ENCODE measurements around the gene RASSF4.

RASSF4 gene

DNA sequence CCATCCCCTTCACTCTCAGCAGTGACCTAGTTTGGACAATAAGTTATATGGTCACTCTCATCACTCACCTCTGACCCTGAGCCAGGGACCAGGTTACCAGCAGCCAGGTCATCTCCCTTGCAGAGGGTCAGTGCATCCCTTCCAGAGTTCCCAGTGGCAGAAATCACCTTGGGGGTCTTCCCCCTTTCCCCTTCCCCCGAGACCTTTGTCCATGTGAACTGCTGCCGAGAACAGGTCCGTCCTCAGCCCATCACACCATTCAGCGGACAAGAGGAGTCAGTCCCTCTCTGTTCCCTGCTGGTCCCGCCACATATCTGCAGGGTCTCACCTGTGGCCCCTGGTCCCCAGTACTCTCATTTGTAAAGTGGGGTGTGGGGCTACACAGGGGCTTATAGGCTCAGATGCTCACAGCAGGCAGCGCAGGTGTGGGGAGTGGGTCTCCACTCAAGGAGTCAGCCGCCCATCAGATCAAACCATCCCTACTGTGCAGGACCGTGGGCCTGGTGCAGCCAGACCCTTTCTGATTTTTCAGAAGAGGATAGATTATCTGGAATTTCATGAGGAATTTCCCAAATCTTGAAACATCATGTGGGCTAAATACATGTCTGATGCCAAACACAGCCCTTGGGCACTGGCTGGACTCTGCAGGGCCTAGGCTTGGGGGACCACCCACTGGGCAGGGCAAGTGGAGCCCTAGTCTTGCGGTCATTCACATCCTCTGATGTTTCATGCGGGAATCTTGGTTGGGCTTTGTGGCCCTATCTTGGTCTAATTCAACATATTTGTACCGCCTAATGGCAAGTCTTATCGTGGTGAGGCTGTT is 12.5 kb downstream of the RASSF4 start:
- Histone ChIP-seq H3K27ac (ENCODE audit: low read depth, low read length, severe bottlenecking) (no peak overlapping the region), H3K9me3 (ENCODE audit: control insufficient read depth, low read length) (no peaks in the 10 kb centered on the region), H3K36me3 (ENCODE audit: control insufficient read depth, insufficient read depth, low read length) (peaks cover 13% of the 10 kb centered on the region), H3K4me3 (ENCODE audit: extremely low read depth, insufficient read depth, low read length, poor library complexity, severe bottlenecking) (no peak overlapping the region), H3K4me1 (ENCODE audit: control insufficient read depth, insufficient read depth, low read length, poor library complexity, severe bottlenecking) (peaks cover 37% of the 10 kb centered on the region)
- WGBS, 2 experiments (ENCODE audit: insufficient coverage in 2 of 2), result 93 to 100% methylated on average over 5 to 7 of the region's 12 CpGs

GRCh38 chr10:44972874-44973306 is 13.3 kb downstream of the RASSF4 start:
- H3K36me3 ChIP-seq (ENCODE audit: control insufficient read depth, insufficient read depth, low read length), result peaks cover 17% of the 10 kb centered on the region
- H3K27ac ChIP-seq (ENCODE audit: low read depth, low read length, severe bottlenecking), result no peak overlapping the region
- H3K4me1 ChIP-seq (ENCODE audit: control insufficient read depth, insufficient read depth, low read length, poor library complexity, severe bottlenecking), result peaks cover 36% of the 10 kb centered on the region
- WGBS, 2 experiments (ENCODE audit: insufficient coverage in 2 of 2), result 53 to 79% methylated on average over 4 to 5 of the region's 6 CpGs
- H3K9me3 ChIP-seq (ENCODE audit: control insufficient read depth, low read length), result no peaks in the 10 kb centered on the region
- no peak overlapping the region for H3K4me3 ChIP-seq (ENCODE audit: extremely low read depth, insufficient read depth, low read length, poor library complexity, severe bottlenecking)

GRCh38 chr10:44973323-44974081 is 13.9 kb downstream of the RASSF4 start:
- H3K9me3 ChIP-seq (ENCODE audit: control insufficient read depth, low read length), result no peaks in the 10 kb centered on the region
- WGBS, 2 experiments (ENCODE audit: insufficient coverage in 2 of 2), result 58 to 69% methylated on average over 11 to 15 of the region's 18 CpGs
- H3K4me1 ChIP-seq (ENCODE audit: control insufficient read depth, insufficient read depth, low read length, poor library complexity, severe bottlenecking), result peaks cover 40% of the 10 kb centered on the region
- H3K4me3 ChIP-seq (ENCODE audit: extremely low read depth, insufficient read depth, low read length, poor library complexity, severe bottlenecking), result no peak overlapping the region
- peaks cover 17% of the 10 kb centered on the region for H3K36me3 ChIP-seq (ENCODE audit: control insufficient read depth, insufficient read depth, low read length)
- H3K27ac ChIP-seq (ENCODE audit: low read depth, low read length, severe bottlenecking), result no peak overlapping the region

DNA sequence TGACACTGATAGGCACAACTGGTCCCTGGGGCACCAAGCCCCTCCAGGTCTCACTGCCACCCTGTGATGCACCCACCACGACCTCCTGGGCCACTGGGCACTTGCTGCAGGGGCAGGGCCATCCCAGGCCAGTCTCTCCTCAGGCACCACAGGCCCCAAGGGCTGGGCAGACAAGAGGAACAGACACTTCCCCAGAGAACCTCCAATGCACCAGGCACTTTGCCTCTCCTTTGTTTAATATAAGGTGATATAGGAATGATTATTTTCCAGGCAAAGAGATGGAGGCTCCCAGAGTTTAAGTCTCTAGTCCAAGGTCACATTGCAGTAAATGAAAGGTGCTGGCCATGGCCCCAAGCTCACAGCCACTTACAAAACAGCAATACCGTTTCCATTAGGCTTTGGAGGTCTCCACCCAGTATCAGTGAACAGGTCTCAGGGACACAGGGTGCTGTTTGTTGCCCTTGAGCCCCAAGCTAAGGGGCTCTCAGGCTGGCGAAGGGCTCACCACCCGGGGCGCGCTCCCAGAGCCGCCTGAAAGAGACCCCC is 14.6 kb downstream of the RASSF4 start:
- Histone ChIP-seq H3K4me3 (ENCODE audit: extremely low read depth, insufficient read depth, low read length, poor library complexity, severe bottlenecking) (peak overlapping the region; percentile 18), H3K4me1 (ENCODE audit: control insufficient read depth, insufficient read depth, low read length, poor library complexity, severe bottlenecking) (peaks cover 45% of the 10 kb centered on the region), H3K27ac (ENCODE audit: low read depth, low read length, severe bottlenecking) (no peak overlapping the region), H3K9me3 (ENCODE audit: control insufficient read depth, low read length) (no peaks in the 10 kb centered on the region), H3K36me3 (ENCODE audit: control insufficient read depth, insufficient read depth, low read length) (peaks cover 17% of the 10 kb centered on the region)
- WGBS, 2 experiments (ENCODE audit: insufficient coverage in 2 of 2), result 38 to 49% methylated on average over 5 to 7 of the region's 7 CpGs

GRCh38 chr10:44974628-44975430 is 15.2 kb downstream of the RASSF4 start:
- H3K4me3 ChIP-seq (ENCODE audit: extremely low read depth, insufficient read depth, low read length, poor library complexity, severe bottlenecking), result peak overlapping the region; percentile 18
- H3K36me3 ChIP-seq (ENCODE audit: control insufficient read depth, insufficient read depth, low read length), result peaks cover 17% of the 10 kb centered on the region
- no peaks in the 10 kb centered on the region for H3K9me3 ChIP-seq (ENCODE audit: control insufficient read depth, low read length)
- H3K4me1 ChIP-seq (ENCODE audit: control insufficient read depth, insufficient read depth, low read length, poor library complexity, severe bottlenecking), result peaks cover 51% of the 10 kb centered on the region
- 6 to 7% methylated on average over 40 to 43 of the region's 46 CpGs for WGBS, 2 experiments (ENCODE audit: insufficient coverage in 2 of 2)
- peak overlapping the region; percentile 73 for H3K27ac ChIP-seq (ENCODE audit: low read depth, low read length, severe bottlenecking)

- Histone ChIP-seq H3K9me3 (ENCODE audit: control insufficient read depth, low read length) (no peaks in the 10 kb centered on the region), H3K4me3 (ENCODE audit: extremely low read depth, insufficient read depth, low read length, poor library complexity, severe bottlenecking) (peak overlapping the region; percentile 18), H3K4me1 (ENCODE audit: control insufficient read depth, insufficient read depth, low read length, poor library complexity, severe bottlenecking) (peaks cover 60% of the 10 kb centered on the region), H3K36me3 (ENCODE audit: control insufficient read depth, insufficient read depth, low read length) (peaks cover 14% of the 10 kb centered on the region), H3K27ac (ENCODE audit: low read depth, low read length, severe bottlenecking) (peak overlapping the region; percentile 79)
- 14 to 20% methylated on average over 6 to 9 of the region's 10 CpGs for WGBS, 2 experiments (ENCODE audit: insufficient coverage in 2 of 2)
These were observed 16.1 kb downstream of the RASSF4 start for GRCh38 chr10:44975431-44976331.

- peaks cover 66% of the 10 kb centered on the region for H3K4me1 ChIP-seq (ENCODE audit: control insufficient read depth, insufficient read depth, low read length, poor library complexity, severe bottlenecking)
- no peaks in the 10 kb centered on the region for H3K9me3 ChIP-seq (ENCODE audit: control insufficient read depth, low read length)
- no peak overlapping the region for H3K27ac ChIP-seq (ENCODE audit: low read depth, low read length, severe bottlenecking)
- WGBS, 2 experiments (ENCODE audit: insufficient coverage in 2 of 2), result 87 to 88% methylated on average over 6 to 7 of the region's 9 CpGs
- peak overlapping the region; percentile 1 for H3K4me3 ChIP-seq (ENCODE audit: extremely low read depth, insufficient read depth, low read length, poor library complexity, severe bottlenecking)
- peaks cover 10% of the 10 kb centered on the region for H3K36me3 ChIP-seq (ENCODE audit: control insufficient read depth, insufficient read depth, low read length)
These were observed 17.0 kb downstream of the RASSF4 start for GRCh38 chr10:44976352-44977198.

- WGBS, 2 experiments (ENCODE audit: insufficient coverage in 2 of 2), result 82 to 90% methylated on average over 22 of the region's 25 CpGs
- H3K9me3 ChIP-seq (ENCODE audit: control insufficient read depth, low read length), result no peaks in the 10 kb centered on the region
- H3K27ac ChIP-seq (ENCODE audit: low read depth, low read length, severe bottlenecking), result no peak overlapping the region
- peaks cover 10% of the 10 kb centered on the region for H3K36me3 ChIP-seq (ENCODE audit: control insufficient read depth, insufficient read depth, low read length)
- H3K4me3 ChIP-seq (ENCODE audit: extremely low read depth, insufficient read depth, low read length, poor library complexity, severe bottlenecking), result peak overlapping the region; percentile 36
- H3K4me1 ChIP-seq (ENCODE audit: control insufficient read depth, insufficient read depth, low read length, poor library complexity, severe bottlenecking), result peaks cover 74% of the 10 kb centered on the region
These were observed 17.9 kb downstream of the RASSF4 start for GRCh38 chr10:44977287-44978212.

Measured in mesodermal cell (in vitro differentiated cells).